ENCODE measurements around the gene TRPM5.

DNA sequence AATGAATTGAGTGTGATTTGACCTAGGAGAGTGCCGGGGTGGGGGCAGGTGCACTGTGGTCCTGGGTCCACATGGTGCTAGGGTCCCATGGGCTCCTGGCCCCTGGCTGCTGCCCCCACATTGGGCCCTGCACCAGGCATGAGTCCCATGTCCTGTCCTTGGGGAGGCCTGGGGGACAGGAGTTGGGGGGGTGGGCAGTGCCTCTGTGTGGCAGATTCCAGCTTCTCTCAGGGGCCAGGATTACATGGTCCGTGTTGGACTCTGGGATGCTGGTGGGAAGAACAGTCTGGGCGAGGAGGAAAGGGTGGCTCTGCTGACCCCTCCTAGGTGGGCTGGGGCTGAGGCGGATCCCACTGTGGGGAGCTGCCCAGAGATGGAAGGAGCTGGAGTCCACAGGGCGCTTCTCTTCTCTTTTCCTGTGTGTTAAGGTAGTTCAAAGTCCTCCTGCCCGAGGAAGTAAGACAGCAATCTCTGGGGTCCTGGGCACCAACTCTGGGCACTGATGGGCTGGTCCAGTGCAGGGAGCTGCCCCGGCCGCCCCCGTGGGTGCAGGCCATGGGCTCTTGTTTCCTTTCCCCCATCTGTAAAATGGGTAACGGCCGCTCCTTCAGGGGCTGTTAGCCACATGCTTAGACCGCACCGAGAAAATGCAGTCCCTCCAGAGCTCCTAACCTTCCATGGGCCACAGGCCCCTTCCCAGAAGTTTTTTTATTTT, 20.3 kb upstream of the TRPM5 start:
- TF ChIP-seq POLR2AphosphoS5 (IDR thresholded peaks at IDR 0.05; ENCODE audit: low read depth) = no peak
- TF ChIP-seq, protein P1, sequence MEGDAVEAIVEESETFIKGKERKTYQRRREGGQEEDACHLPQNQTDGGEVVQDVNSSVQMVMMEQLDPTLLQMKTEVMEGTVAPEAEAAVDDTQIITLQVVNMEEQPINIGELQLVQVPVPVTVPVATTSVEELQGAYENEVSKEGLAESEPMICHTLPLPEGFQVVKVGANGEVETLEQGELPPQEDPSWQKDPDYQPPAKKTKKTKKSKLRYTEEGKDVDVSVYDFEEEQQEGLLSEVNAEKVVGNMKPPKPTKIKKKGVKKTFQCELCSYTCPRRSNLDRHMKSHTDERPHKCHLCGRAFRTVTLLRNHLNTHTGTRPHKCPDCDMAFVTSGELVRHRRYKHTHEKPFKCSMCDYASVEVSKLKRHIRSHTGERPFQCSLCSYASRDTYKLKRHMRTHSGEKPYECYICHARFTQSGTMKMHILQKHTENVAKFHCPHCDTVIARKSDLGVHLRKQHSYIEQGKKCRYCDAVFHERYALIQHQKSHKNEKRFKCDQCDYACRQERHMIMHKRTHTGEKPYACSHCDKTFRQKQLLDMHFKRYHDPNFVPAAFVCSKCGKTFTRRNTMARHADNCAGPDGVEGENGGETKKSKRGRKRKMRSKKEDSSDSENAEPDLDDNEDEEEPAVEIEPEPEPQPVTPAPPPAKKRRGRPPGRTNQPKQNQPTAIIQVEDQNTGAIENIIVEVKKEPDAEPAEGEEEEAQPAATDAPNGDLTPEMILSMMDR (conservative IDR thresholded peaks at IDR 0.05; ENCODE audit: low read depth in 2 of 2) = no peak
- no peak for TF ChIP-seq CREB1 (CRISPR knock-in tag; IDR thresholded peaks at IDR 0.05; ENCODE audit: low read depth)

Measured in GM23338 (cell line).